CD4-positive, alpha-beta T cell treated with Interleukin-15 for 1 hour (primary cell): ENCODE measurements around the gene GNA12.

Experiments used
- DNase-seq: peaks from one replicate; pipeline ENCODE4 v3.0.0-alpha.2; 2020

Gene GNA12

GRCh38 chr7:2814946-2815874 is 28.9 kb downstream of the GNA12 start:
- no peak for DNase-seq

DNA sequence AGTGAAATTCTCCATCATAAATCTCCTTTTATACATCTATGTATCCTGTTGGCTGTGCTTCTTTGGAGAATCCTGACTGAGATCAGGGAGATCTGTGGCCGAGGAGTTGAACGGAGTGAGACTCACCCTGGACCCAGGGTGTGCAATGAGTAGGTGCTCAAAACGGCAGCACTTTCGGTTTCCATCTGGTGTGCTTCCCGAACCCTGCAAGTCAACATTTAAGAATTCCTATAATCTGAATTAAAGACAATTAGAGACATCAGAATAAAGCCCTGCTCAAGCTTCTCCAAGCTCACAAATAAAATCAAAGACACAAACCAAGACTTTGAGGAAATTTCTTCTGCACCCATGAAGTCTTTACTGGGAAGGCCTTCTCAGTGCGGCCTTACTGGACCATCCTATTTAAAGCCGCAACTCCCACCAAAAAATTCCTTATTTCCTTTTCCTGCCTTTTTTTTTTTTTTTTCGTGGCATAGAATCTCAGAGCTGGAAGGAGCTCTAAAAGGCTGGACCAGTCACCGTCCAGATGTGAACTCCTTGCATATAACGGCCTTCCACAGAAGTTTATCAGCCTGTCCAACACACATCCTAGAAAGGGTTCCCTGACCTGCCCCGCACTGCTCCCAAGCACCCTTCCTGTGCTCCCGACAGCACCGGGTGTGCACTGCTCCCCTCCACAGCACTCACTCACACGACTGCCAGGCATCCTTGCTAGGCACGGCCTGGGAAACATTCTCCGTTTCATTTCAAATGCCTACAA is 29.7 kb downstream of the GNA12 start:
- DNase-seq: no peak

DNA sequence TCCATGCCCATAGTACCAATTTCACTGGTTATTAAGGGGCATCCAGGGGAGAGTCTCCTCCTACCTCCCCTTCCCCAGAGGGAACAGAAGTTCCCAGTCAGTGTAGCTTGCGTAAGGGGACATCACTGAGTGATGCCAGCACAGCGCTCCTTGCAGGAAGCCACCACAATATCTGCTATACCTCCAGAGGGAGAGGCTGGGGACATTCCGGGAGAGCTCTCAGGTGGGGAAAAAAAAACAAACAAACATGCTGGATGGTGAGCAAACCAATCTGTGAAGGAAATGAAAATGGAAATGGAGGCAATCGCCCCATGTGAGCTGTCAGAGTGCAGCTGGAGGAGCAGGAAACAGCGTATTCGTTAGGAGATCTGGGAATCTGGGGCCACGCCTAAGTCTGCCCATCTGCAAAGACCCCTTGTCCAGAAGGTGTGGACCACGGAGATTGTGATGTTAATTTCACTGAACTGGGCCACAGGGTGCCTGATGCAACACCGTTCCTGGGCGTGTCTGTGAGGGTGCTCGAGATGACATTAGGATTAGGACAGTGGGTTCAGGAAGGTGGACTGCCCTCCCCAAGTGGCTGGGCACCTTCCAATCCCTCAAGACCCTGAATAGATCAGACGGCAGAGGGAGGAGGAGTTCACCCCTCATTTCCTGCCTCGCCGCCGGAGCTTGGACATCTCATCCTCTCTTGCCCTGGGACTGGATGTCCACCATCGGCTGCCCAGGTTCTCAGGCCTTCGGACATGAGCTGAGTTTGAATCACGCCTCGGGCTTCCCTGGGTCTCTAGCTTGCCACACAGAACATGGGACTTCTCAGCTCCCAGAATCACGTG is 30.5 kb downstream of the GNA12 start:
- DNase-seq: no peak

DNA sequence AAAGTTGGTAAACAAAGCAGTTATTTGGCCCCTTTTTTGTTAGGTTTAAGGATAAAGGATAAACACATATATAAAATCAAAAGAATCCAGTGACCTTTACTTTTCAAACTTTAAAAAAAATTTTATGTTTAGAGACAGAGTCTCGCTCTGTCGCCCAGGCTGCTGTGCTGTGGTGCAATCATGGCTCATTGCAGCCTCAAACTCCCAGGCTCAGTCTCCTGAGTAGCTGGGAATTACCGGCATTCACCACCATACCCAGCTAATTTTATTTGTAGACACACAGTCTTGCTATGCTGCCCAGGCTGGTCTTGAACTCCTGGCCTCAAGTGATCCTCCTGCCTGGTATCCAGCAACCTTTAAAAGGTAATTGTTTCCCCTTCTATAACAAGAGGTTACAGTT is 31.3 kb downstream of the GNA12 start:
- DNase-seq: no peak

- DNase-seq: no peak
These were observed 32.0 kb downstream of the GNA12 start for GRCh38 chr7:2812114-2812487.

GRCh38 chr7:2811476-2812113 is 32.5 kb downstream of the GNA12 start:
- no peak for DNase-seq

DNA sequence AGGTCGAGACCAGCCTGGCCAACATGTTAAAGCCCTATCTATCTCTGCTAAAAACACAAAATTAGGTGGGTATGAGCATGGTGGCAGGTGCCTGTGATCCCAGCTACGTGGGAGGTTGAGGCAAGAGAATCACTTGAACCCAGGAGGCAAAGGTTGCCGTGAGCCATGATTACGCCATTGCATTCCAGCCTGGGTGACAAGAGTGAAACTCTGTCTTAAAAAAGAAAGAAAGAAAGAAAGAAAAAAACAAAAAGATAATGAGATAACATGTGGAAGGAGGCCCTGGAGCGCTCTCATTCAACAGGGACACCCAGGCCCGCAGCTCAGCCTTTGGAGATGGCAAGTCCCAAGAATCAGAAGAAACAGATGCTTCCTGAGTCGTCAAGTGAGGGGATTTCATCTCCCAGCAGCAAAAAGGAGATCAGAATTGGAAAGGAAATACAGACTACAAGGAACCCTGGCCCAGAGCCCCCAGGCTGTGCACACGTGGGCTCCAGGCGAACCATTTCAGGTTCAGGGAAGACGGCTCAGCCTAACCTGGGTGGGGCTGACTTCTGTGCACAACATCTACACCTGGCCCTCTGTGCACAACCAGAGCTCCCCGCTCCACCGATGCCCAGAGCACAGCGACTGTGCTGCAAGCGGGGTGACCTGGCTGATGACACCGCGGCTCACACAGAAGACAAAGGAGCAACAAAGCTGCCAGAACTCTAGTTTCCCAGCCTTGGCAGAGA is 33.3 kb downstream of the GNA12 start:
- DNase-seq: no peak

- DNase-seq: no peak
These were observed 34.0 kb downstream of the GNA12 start for GRCh38 chr7:2809903-2810625.

- DNase-seq: peak; percentile 44
These were observed 35.0 kb downstream of the GNA12 start for GRCh38 chr7:2808891-2809665.

- DNase-seq: no peak
These were observed 36.0 kb downstream of the GNA12 start for GRCh38 chr7:2807845-2808772.

DNA sequence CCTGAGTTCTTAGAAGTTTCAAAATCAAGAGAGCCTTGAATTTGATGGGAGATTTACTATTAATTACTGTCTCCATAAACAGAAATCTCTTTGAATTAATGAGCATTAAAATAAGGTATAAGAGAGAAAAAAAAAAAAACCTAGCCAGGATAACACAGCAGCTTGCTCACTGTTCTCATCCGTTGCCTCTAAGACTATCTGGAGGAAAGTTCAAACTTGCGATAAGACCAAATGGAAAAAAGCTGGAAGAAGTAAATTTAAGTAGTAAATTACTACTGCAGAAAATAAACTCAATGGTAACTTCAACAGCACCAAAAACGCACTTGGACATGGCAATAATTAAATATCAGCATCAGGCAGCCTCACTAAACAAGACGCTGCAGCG is 36.7 kb downstream of the GNA12 start:
- no peak for DNase-seq

- DNase-seq: no peak
These were observed 37.5 kb downstream of the GNA12 start for GRCh38 chr7:2806571-2806970.

DNA sequence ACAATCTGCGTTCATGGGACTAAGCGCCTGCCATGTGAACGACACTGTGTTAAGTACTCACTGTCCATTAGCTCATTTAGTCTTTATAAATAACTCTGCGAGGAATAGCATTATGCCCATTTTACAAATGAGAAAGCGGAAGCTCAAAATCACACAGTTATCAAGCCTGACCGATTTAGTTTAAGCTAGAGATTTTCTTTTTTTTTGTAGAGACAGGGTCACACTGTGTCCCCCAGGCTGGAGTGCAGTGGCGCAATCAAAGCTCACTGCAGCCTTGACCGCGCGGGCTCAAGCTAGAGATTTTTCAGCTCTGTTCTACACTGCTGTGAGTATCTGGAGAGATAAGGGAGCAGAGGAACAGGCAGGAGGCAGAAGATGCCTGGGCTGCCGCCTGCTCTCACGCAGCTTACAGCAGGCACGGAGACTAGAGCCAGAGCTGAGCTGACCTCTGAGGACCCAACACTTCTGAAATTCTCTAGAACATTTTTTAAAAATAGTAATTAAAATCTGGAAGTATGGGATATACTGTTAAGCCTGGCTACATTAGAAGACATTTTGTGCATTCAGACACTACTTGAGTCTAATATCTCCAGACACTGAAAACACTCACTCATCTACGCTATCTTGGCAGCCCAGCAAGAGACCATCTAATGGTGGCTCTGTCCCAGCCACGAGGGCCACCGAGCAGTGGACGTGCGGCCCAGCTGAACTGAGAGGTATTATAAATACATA is 38.7 kb downstream of the GNA12 start:
- no peak for DNase-seq

- DNase-seq: no peak
These were observed 39.8 kb downstream of the GNA12 start for GRCh38 chr7:2804227-2804763.

DNA sequence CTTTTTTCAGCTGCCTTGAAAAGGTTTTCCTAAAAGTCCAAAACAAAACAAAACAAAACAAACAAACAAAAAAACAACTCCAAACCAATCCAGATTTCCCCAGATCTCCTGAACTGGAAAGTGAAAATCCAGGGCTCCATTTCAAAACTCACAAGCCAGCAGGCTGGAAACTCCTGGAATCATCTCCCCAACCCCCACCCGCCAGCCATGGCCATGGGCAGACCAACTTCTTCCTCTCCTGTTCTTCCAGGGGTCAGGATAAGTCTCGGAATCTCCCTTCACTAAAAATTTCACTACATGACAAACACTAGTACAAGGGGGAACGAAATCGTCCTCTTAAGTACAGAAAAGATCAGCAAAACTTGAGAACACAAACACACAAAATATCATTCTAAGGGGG is 40.4 kb downstream of the GNA12 start:
- DNase-seq: no peak

- DNase-seq: no peak
These were observed 40.8 kb downstream of the GNA12 start for GRCh38 chr7:2803342-2803692.

- DNase-seq: no peak
These were observed 41.4 kb downstream of the GNA12 start for GRCh38 chr7:2802504-2803341.

- DNase-seq: no peak
These were observed 42.0 kb downstream of the GNA12 start for GRCh38 chr7:2802101-2802500.
